GM19238 (cell line): ENCODE results near the gene ROR2.

Experiments
- DNase-seq: peaks from one replicate; pipeline ENCODE4 v3.0.0; 2011; ENCODE audit warnings: low spot score; ENCODE audit not compliant: insufficient read length

ROR2 gene

GRCh38 chr9:91751922-91752321 is 198.1 kb downstream of the ROR2 start:
- no peak for DNase-seq

DNA sequence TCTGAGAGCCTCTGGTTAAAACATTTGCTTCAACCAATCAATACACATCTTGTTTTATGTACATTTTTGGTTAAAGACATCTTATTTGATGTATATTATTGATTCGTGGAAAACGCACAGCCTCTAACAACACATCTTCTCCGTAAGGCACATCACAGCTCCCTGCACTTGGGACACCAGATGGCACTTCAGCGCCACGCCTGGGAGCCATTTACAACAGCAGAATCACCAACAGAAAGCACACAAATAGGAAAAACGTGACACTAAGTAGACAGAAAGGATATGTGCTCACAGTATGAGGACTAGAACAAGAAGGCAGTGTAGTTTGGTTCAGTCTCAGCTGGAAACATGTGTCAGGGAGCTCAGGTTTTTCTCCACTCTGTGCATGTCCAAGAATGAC is 199.7 kb downstream of the ROR2 start:
- no peak for DNase-seq

DNA sequence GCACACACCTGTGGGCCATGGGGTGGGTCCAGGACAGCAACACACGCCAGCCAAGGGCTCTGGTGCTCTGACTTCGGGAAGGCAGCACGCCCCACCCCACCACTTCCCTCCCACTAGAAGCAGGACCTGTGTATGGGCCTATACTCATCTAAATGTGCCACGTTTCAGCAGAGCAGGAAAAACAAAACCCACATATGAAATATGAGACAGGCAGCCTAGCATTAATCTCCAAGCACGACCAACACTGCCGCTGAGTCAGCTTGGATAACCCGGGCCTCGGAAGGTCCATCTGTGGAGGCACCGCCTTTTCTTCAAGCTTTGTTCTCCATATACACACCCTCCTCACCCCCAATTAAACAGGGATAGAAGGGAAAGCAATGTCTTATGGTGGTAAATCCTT is 203.1 kb downstream of the ROR2 start:
- no peak for DNase-seq

GRCh38 chr9:91746357-91746756 is 203.7 kb downstream of the ROR2 start:
- no peak for DNase-seq

DNA sequence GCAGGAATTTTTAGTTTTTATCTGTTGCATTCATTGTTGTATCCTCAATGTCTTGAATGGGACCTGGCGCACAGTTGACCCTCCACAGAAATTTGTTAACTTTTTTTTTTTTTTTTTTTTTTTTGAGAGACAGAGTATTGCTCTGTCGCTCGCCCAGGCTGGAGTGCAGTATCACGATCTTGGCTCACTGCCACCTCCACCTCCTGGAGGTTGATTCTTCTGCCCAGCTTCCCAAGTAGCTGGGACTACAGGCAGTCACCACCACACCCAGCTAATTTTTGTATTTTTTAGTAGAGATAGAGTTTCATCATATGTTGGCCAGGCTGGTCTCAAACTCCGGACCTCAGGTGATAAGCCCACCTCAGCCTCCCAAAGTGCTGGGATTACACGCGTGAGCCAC is 205.9 kb downstream of the ROR2 start:
- no peak for DNase-seq

DNA sequence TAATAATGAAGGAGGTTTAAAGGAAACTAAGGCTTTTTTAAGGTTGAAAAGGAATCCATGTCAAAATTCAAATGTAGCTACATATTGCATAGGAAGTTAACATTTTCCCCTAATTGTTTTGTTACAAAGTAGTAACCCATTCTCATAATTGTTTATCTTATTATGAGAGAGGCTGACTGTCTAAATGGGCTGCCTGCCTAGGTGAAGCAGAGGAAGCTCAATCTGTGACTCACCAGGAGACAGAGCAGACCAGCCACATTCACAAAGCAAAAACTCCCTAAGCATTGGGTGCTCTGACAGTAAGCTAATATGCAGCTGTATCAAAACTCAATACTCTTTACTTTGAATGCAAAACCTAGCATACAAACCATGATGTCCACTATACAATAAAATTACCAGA is 208.5 kb downstream of the ROR2 start:
- no peak for DNase-seq

- no peak for DNase-seq
Observed at GRCh38 chr9:91740701-91741100, 209.3 kb downstream of the ROR2 start.

DNA sequence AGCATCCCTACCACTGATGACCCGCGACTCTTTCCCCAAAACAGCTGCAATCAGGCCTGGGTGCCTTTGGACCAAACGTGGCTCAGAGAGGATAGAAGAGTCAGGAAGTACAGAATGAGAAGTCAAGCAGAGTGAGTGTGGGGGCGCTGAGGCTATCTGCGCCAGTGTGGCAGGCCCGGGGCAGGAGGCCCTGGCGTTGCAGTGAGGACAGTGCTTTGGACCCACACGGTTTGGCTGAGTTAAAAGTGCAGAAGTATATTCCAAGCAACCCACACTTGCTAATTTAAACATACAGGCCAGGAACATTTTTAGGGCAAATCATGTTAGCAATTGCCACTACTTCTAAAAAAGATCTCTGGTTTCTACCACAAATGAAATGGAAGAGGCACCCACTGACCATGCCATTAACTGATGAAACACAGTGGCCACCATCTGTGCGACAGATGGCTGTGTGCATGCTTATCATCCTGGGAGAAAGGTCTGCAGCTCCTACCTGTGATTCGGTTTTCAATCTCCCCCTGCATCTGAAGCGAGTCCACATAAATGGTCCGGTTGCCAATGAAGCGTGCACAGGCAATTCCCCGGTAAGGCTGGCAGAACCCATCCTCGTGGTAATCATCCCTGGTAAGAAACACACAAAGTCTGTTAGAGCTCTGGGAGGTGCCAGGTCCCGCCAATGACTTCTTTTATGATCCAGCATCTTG is 213.0 kb downstream of the ROR2 start:
- DNase-seq: no peak

DNA sequence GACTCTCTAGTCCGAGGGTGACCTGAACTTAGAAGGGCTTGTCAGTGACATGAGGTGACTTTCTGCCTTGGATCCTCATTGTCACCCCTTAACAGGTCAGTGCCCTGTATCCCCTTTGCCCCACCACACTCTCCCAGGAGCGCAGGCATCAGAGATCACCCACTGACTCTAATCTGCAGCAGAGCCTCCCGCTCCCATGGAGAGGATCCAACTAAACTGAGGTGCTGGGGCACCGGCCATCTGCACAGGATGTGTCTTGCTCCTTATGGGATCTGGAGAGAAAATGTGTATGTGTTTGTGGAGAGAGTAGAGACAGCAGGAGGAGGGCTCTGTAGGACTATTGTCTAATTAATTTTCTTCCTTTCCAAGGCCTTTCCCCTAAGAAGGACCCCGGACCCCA is 213.7 kb downstream of the ROR2 start:
- DNase-seq: no peak

DNA sequence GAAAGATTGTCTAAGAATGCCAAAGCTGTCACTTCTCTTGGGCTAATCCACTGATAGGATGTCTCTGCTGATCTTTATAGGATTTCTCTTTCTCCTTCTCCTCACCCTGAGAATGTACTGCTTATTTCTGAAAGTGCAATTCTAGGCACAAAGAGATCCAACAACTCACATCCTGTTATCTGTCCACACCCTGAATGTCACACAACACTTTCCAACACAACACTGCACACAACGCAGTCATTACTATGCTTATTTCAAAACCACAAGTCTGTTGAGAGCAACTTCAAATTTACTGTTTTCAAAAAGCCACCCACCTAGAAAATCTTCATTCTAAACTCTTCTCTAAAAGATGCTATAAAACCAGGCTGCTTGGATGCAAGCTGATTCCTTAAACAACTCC is 215.0 kb downstream of the ROR2 start:
- no peak for DNase-seq

GRCh38 chr9:91734371-91734981 is 215.6 kb downstream of the ROR2 start:
- peak; percentile 61 for DNase-seq

GRCh38 chr9:91733006-91733624 is 216.9 kb downstream of the ROR2 start:
- no peak for DNase-seq

DNA sequence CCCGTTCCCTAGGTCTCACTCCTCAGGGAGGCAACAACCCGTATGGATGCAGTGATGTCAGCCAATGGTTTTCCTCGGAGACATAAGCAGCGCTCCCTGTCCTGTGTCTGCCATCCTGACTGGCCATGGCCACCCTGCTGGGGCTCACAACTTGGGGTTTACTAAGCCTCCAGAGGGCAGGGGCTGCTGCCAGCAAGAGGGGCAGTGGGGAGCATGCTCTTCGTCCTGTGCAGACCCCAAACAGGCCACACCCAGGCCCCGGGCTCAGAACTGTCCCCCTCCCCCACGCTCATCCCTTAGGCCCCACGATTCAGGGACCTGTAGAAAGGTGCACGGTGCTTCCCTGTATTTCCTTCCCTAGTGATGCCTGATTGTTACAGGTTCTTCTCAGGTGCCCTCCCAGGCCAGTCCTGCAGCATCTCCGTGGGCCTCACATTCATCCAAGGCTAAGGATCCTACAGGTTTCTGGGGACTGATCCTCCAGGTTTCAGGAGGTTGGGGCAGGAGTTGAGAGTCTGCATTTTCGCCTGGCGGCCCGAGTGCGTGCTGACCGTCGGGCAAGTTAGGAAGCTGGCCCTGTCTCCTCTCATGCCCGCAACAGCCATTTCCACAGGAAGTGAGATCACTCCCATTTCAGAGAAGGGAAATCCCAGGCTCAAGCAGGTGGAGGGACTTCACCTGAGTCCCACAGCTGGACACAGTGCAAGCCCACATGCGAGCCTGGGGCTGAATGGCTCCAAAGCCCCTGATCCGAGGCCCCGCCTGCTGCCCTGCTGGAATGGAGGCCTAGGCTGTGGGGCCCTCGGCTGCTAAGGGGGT is 217.6 kb downstream of the ROR2 start:
- no peak for DNase-seq

DNA sequence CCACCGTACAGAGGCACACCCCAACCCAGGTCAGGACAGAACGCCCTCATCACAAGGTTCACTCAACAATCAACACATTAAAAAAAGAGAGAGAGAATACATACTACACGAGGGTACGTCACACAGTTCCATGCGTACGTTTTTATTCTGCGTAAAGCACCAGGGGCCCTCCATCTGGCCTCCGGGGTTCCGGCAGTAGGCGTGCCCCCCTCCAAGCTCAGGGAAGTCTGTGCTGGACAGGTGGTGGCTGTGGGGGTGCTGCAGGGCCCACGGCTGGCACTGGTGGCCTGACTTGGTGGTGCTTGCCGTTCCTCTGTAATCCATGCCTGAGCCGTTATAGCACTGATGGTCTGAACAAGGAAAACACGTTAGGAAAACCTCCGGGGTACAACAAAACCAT is 219.2 kb downstream of the ROR2 start:
- DNase-seq: no peak

DNA sequence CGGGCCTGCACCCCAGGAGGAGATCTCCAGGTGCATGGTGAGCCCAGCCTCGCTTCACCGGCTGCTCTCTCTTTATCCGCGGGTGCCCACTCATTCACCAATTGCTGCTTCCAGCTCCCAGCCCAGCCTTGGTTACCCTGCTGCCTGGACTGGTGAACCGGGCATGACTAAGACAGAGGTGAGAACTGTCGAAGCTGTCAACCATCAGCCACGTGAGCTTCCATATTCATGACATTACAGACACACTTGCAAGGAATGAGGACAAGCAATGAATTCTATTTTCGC is 220.5 kb downstream of the ROR2 start:
- no peak for DNase-seq

GRCh38 chr9:91727972-91728371 is 222.1 kb downstream of the ROR2 start:
- DNase-seq: no peak

- DNase-seq: peak; percentile 73
Observed at GRCh38 chr9:91727316-91727861, 222.6 kb downstream of the ROR2 start.

- no peak for DNase-seq
Observed at GRCh38 chr9:91726406-91727100, 223.5 kb downstream of the ROR2 start.

GRCh38 chr9:91725651-91726050 is 224.4 kb downstream of the ROR2 start:
- no peak for DNase-seq

DNA sequence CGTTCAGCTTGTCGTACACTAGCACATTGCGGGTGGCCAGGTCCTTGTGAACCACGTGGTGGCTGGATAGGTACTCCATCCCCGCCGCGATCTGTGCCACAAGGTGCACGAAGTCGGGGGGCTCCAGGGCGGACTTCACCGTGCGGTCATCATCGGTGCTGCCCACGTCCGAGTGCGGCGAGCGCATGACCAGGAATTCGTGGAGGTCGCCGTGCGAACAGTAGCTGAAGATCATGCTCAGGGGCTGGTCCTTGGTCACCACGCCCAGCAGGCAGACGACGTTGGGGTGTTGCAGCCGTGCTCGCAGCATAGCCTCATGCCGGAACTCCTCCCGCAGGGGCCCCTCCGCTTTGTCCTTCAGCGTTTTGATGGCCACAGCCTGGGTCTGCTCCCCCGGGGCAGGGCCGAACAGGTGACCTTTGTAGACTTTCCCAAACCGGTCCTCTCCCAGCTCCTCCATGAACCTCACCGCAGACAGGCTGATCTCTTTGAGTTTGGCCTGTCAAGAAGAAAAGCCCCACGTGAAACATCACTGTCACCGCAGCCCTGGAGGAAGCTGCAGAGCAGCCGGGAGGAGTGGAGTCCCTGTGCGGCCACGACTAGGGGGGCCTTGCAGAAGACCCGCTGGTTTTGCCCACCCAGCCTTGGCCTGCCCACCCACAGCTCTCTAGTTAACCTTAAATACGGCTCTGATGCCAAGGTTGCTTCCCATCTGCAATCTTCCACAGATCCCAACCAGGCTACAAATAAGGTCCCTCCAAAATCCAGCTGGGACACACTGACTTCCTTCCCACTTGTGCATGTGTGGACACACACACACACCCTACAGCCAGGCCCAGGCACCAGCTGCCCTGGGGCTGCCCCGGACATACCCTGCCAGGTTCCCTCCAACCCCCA is 225.2 kb downstream of the ROR2 start:
- DNase-seq: no peak
